Ovary (tissue), 3 donors: ENCODE measurements around the gene PHACTR1.

Experiments used
- CTCF ChIP-seq, 3 donors: fragments of 450-650 bp in 2 of 3; fragments of 200-600 bp in 1 of 3; IDR thresholded peaks; one replicate each; pipeline versions ENCODE4 v1.5.1 to v1.8.0; 2016 to 2022; ENCODE audit warnings: antibody characterized with exemption in 3 of 3, mild to moderate bottlenecking in 1 of 3
- EP300 ChIP-seq: sonication (generic); formaldehyde crosslinking; IDR thresholded peaks from one replicate; pipeline ENCODE4 v1.6.1; 2017; ENCODE audit warnings: antibody characterized with exemption
- POLR2A ChIP-seq: fragments of 450-650 bp; IDR thresholded peaks from one replicate; pipeline ENCODE4 v1.6.1; 2017; ENCODE audit warnings: antibody characterized with exemption, mild to moderate bottlenecking, moderate library complexity
- donor health status: DM: no; HTN: no; CAD: no.

DNA sequence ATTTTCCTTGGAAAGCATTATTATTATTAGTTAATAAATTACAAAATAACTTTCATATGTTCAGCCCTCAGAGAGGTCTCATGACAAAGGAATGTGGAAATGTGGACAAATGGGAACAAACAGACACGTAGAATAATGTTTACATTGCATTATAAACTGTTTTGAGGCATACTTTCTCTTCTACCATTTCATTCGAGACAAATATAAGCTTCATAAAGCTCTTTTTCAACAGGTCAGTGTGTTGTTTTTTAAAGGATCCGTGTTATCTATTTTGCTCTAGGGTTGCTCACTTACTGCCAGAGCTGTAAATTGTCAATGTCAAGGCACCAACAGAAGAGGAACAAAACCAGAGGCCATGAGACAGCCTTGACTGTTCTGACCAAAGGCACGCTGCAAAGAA is 256.8 kb downstream of the PHACTR1 start:
- TF ChIP-seq CTCF (IDR thresholded peaks at IDR 0.05): no peak
- TF ChIP-seq POLR2A: no peak
- TF ChIP-seq EP300: no peak
